Measurements from ENCODE around the gene OR10W1.

OR10W1 gene

GRCh38 chr11:58268142-58268541 lies at the start of gene OR10W1:
Gene OR10W1 (minus strand): TSS chr11:58268260. CDS start chr11:58267858, 402 bp downstream.
- DNase-seq: no peak

- peak; percentile 38 for DNase-seq
Observed at GRCh38 chr11:58316142-58316541, 48.1 kb upstream of the OR10W1 start.

- DNase-seq: peak; percentile 67
Observed at GRCh38 chr11:58301576-58301975, 33.5 kb upstream of the OR10W1 start.

- no peak for DNase-seq
Observed at GRCh38 chr11:58292017-58292416, 24.0 kb upstream of the OR10W1 start.

- peak; percentile 11 for DNase-seq
Observed at GRCh38 chr11:58289266-58289665, 21.2 kb upstream of the OR10W1 start.

- DNase-seq: peak; percentile 12
Observed at GRCh38 chr11:58286249-58286648, 18.2 kb upstream of the OR10W1 start.

GRCh38 chr11:58285483-58286040 lies 17.5 kb upstream of the OR10W1 start:
- no peak for DNase-seq

- no peak for DNase-seq
Observed at GRCh38 chr11:58276151-58276550, 8.1 kb upstream of the OR10W1 start.

GRCh38 chr11:58275002-58275401 lies 6.9 kb upstream of the OR10W1 start:
- DNase-seq: no peak

- no peak for DNase-seq
Observed at GRCh38 chr11:58259983-58260382, 8.1 kb downstream of the OR10W1 start.

GRCh38 chr11:58254936-58255335 lies 13.1 kb downstream of the OR10W1 start:
- DNase-seq: no peak

- no peak for DNase-seq
Observed at GRCh38 chr11:58243954-58244353, 24.1 kb downstream of the OR10W1 start.

GRCh38 chr11:58227956-58228615 lies 40.0 kb downstream of the OR10W1 start:
- DNase-seq: no peak

GRCh38 chr11:58222721-58223120 lies 45.3 kb downstream of the OR10W1 start:
- no peak for DNase-seq

Measured in fibroblast of upper back skin (primary cell).